GM12878 (cell line): Measurements from ENCODE around the gene CALD1. TPM values are rescaled to one million over a fixed set of nuclear protein-coding genes. Genes with fewer than 3 reads are reported as not detected.

Experiments
- BMI1 ChIP-seq: fragments of 450-650 bp; IDR thresholded peaks from 2 replicates; pipeline ENCODE4 v1.6.1; 2016; ENCODE audit warnings: mild to moderate bottlenecking, moderate library complexity, borderline replicate concordance
- CREB1 ChIP-seq: IDR thresholded peaks from 2 replicates; pipeline ENCODE4 v1.6.1; 2012; ENCODE audit warnings: low read depth, mild to moderate bottlenecking, inconsistent platforms
- GATAD2B ChIP-seq: fragments of 450-650 bp; conservative IDR thresholded peaks from 2 replicates; pipeline ENCODE4 v1.6.1; 2017; ENCODE audit warnings: low read depth, mild to moderate bottlenecking, moderate library complexity
- HDAC6 ChIP-seq: fragments of 200-600 bp; sonication (generic); IDR thresholded peaks from one replicate; pipeline ENCODE4 v1.8.0; 2017; ENCODE audit warnings: antibody characterized with exemption; ENCODE audit not compliant: unreplicated experiment
- IKZF2 ChIP-seq, 2 experiments: fragments of 450-650 bp; IDR thresholded peaks; 2 replicates each; pipeline ENCODE4 v1.6.1; 2017; ENCODE audit warnings: mild to moderate bottlenecking in 2 of 2, moderate library complexity in 2 of 2
- IRF4 ChIP-seq: IDR thresholded peaks from 2 replicates; pipeline ENCODE4 v1.6.1; 2011; ENCODE audit warnings: low read depth, low read length
- MEF2A ChIP-seq: IDR thresholded peaks from 2 replicates; pipeline ENCODE4 v1.6.1; 2011; ENCODE audit warnings: low read depth, mild to moderate bottlenecking, low read length, moderate library complexity; ENCODE audit not compliant: insufficient read depth
- MXI1 ChIP-seq: fragments of 150-350 bp; IDR thresholded peaks from 2 replicates; pipeline ENCODE4 v1.6.1; 2011; ENCODE audit warnings: low read depth, mild to moderate bottlenecking, inconsistent platforms, low read length, improper control_type of control experiment
- NFYA ChIP-seq: IDR thresholded peaks from 2 replicates; pipeline ENCODE4 v1.6.1; 2011; ENCODE audit warnings: low read depth, mild to moderate bottlenecking, low read length, improper control_type of control experiment, borderline replicate concordance
- RAD51 ChIP-seq: fragments of 450-650 bp; IDR thresholded peaks from 2 replicates; pipeline ENCODE4 v1.6.1; 2016; ENCODE audit warnings: moderate library complexity, mild to moderate bottlenecking, inconsistent platforms
- SIN3A ChIP-seq: IDR thresholded peaks from 2 replicates; pipeline ENCODE4 v1.6.1; 2012; ENCODE audit warnings: low read depth, low read length, improper control_type of control experiment
- SMAD1 ChIP-seq: fragments of 450-650 bp; IDR thresholded peaks from 2 replicates; pipeline ENCODE4 v1.6.1; 2018; ENCODE audit warnings: mild to moderate bottlenecking, low read depth; ENCODE audit not compliant: partially characterized antibody
- STAT3 ChIP-seq: IDR thresholded peaks from 2 replicates; pipeline ENCODE4 v1.6.1; 2011; ENCODE audit warnings: low read depth, low read length, improper control_type of control experiment
- ZNF207 ChIP-seq: fragments of 450-650 bp; IDR thresholded peaks from 2 replicates; pipeline ENCODE4 v1.6.1; 2014; ENCODE audit warnings: antibody characterized with exemption, mild to moderate bottlenecking, borderline replicate concordance
- ZNF622 ChIP-seq: fragments of 450-650 bp; IDR thresholded peaks from 2 replicates; pipeline ENCODE4 v1.6.1; 2017; ENCODE audit warnings: mild to moderate bottlenecking, inconsistent platforms
- polyA plus RNA-seq, 11 experiments: library from polyadenylated mRNA; depleted of rRNA in 4 of 11; unstranded in 6 of 11; stranded (reverse) in 5 of 11; fragments of >200 nt; fragmentation: Nextera tagmentation in 4 of 11; fragmentation: Illumina TruSeq in 1 of 11; extraction: Ambion mirVana in 4 of 11; extraction: Trizol in 1 of 11; gene quantifications; 1 replicate in 1 of 11; 2 replicates in 10 of 11; pipeline versions ENCODE4 v1.2.1 to v1.2.3, GENCODE V29; 2011 to 2016; ENCODE audit warnings: inconsistent platforms in 2 of 11, missing spikeins in 2 of 11, low read depth in 1 of 11
- total RNA-seq, 4 experiments: library from RNA; depleted of rRNA in 3 of 4; stranded (reverse); fragments of >200 nt in 3 of 4; fragmentation: Illumina TruSeq in 1 of 4; extraction: Trizol in 1 of 4; gene quantifications; 2 replicates each; pipeline versions ENCODE4 v1.2.1 to v1.2.3, GENCODE V29; 2013 to 2021
- TF ChIP-seq, protein P1 (sequence below): fragments of 450-650 bp; IDR thresholded peaks from 2 replicates; pipeline ENCODE4 v1.6.1; 2017; ENCODE audit warnings: mild to moderate bottlenecking, moderate library complexity
- TF ChIP-seq, protein P2 (sequence below): fragments of 450-650 bp; IDR thresholded peaks from 2 replicates; pipeline ENCODE4 v1.6.1; 2017; ENCODE audit warnings: antibody characterized with exemption, mild to moderate bottlenecking, moderate library complexity
- TF ChIP-seq, protein P3 (sequence below): IDR thresholded peaks from 2 replicates; pipeline ENCODE4 v1.6.1; 2012; ENCODE audit warnings: low read depth, low read length, improper control_type of control experiment
- TF ChIP-seq, protein P4 (sequence below), 3 experiments: IDR thresholded peaks in 2 of 3; conservative IDR thresholded peaks in 1 of 3; 2 replicates each; pipeline ENCODE4 v1.5.1; 2011; ENCODE audit warnings: low read depth in 3 of 3, low read length in 3 of 3, mild to moderate bottlenecking in 3 of 3, control low read depth in 2 of 3, moderate library complexity in 2 of 3, inconsistent platforms in 1 of 3, mixed read lengths in 1 of 3; ENCODE audit not compliant: control insufficient read depth in 2 of 3, insufficient read depth in 1 of 3; ENCODE audit errors: extremely low read depth in 1 of 3

The CALD1 gene
- total and polyA plus RNA-seq, 10 of the 15 experiments (the other 5 are each of a cell fraction or from before 2014, with no cell fraction given): 0.03 to 1.3 (median 0.22) TPM

DNA sequence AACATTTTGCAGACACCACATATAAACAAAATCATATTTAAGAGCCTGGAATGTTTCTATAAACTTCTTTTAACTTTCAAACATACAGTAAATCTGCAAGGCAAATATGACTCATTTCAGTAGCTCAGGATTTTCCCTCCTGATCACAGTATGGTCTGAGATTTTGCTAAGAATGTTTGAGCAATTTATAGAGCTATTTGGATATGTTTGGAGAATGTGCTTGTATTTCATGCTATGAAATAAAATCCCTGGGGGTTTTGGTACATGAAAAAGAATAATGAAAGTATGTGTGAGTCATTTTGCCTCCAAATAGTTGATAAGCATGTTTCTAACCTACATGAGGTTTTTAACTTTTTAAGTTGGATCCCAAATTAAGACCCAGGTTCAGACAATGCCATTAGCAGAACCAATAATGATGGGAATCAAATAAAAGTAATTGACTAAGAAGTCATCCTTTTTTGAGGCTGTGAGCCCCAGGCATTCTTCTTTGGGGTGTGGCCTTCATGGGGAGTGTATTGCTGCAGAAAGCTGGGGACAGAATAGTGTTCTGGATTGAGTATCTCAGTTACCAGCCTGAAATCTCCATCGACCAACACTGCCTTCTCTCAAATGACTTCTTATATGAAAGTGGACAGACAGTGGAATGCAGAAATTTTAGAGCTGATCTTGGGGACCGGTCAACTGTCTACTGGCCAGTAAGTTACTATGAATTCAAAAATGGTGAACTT, 140.8 kb downstream of the CALD1 start (continued):
- TF ChIP-seq MXI1: no peak
- TF ChIP-seq STAT3: no peak
- no peak for TF ChIP-seq CREB1
- no peak for TF ChIP-seq NFYA
- TF ChIP-seq, protein P1, sequence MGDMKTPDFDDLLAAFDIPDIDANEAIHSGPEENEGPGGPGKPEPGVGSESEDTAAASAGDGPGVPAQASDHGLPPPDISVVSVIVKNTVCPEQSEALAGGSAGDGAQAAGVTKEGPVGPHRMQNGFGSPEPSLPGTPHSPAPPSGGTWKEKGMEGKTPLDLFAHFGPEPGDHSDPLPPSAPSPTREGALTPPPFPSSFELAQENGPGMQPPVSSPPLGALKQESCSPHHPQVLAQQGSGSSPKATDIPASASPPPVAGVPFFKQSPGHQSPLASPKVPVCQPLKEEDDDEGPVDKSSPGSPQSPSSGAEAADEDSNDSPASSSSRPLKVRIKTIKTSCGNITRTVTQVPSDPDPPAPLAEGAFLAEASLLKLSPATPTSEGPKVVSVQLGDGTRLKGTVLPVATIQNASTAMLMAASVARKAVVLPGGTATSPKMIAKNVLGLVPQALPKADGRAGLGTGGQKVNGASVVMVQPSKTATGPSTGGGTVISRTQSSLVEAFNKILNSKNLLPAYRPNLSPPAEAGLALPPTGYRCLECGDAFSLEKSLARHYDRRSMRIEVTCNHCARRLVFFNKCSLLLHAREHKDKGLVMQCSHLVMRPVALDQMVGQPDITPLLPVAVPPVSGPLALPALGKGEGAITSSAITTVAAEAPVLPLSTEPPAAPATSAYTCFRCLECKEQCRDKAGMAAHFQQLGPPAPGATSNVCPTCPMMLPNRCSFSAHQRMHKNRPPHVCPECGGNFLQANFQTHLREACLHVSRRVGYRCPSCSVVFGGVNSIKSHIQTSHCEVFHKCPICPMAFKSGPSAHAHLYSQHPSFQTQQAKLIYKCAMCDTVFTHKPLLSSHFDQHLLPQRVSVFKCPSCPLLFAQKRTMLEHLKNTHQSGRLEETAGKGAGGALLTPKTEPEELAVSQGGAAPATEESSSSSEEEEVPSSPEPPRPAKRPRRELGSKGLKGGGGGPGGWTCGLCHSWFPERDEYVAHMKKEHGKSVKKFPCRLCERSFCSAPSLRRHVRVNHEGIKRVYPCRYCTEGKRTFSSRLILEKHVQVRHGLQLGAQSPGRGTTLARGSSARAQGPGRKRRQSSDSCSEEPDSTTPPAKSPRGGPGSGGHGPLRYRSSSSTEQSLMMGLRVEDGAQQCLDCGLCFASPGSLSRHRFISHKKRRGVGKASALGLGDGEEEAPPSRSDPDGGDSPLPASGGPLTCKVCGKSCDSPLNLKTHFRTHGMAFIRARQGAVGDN: no peak
- TF ChIP-seq, protein P2, sequence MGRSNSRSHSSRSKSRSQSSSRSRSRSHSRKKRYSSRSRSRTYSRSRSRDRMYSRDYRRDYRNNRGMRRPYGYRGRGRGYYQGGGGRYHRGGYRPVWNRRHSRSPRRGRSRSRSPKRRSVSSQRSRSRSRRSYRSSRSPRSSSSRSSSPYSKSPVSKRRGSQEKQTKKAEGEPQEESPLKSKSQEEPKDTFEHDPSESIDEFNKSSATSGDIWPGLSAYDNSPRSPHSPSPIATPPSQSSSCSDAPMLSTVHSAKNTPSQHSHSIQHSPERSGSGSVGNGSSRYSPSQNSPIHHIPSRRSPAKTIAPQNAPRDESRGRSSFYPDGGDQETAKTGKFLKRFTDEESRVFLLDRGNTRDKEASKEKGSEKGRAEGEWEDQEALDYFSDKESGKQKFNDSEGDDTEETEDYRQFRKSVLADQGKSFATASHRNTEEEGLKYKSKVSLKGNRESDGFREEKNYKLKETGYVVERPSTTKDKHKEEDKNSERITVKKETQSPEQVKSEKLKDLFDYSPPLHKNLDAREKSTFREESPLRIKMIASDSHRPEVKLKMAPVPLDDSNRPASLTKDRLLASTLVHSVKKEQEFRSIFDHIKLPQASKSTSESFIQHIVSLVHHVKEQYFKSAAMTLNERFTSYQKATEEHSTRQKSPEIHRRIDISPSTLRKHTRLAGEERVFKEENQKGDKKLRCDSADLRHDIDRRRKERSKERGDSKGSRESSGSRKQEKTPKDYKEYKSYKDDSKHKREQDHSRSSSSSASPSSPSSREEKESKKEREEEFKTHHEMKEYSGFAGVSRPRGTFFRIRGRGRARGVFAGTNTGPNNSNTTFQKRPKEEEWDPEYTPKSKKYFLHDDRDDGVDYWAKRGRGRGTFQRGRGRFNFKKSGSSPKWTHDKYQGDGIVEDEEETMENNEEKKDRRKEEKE: no peak
- TF ChIP-seq, protein P3, sequence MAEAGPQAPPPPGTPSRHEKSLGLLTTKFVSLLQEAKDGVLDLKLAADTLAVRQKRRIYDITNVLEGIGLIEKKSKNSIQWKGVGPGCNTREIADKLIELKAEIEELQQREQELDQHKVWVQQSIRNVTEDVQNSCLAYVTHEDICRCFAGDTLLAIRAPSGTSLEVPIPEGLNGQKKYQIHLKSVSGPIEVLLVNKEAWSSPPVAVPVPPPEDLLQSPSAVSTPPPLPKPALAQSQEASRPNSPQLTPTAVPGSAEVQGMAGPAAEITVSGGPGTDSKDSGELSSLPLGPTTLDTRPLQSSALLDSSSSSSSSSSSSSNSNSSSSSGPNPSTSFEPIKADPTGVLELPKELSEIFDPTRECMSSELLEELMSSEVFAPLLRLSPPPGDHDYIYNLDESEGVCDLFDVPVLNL: no peak
- TF ChIP-seq MEF2A: no peak
- TF ChIP-seq GATAD2B: no peak
- no peak for TF ChIP-seq HDAC6
- no peak for TF ChIP-seq ZNF207
- no peak for TF ChIP-seq RAD51
- TF ChIP-seq, protein P4, sequence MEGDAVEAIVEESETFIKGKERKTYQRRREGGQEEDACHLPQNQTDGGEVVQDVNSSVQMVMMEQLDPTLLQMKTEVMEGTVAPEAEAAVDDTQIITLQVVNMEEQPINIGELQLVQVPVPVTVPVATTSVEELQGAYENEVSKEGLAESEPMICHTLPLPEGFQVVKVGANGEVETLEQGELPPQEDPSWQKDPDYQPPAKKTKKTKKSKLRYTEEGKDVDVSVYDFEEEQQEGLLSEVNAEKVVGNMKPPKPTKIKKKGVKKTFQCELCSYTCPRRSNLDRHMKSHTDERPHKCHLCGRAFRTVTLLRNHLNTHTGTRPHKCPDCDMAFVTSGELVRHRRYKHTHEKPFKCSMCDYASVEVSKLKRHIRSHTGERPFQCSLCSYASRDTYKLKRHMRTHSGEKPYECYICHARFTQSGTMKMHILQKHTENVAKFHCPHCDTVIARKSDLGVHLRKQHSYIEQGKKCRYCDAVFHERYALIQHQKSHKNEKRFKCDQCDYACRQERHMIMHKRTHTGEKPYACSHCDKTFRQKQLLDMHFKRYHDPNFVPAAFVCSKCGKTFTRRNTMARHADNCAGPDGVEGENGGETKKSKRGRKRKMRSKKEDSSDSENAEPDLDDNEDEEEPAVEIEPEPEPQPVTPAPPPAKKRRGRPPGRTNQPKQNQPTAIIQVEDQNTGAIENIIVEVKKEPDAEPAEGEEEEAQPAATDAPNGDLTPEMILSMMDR (IDR thresholded peaks at IDR 0.05 in 2 of 3, conservative IDR thresholded peaks at IDR 0.05 in 1 of 3; ENCODE audit: control insufficient read depth in 2 of 3, extremely low read depth in 1 of 3, insufficient read depth in 1 of 3, low read depth in 3 of 3, low read length in 3 of 3): no peak
- no peak for TF ChIP-seq ZNF622
- TF ChIP-seq SMAD1: no peak
- TF ChIP-seq IRF4: peak; percentile 75; the same call in 1 of the 2 replicates
- no peak for TF ChIP-seq SIN3A
- TF ChIP-seq BMI1: peak; percentile 37; the same call in 1 of the 2 replicates
- peak; percentile 76 to 77 for TF ChIP-seq IKZF2 (IDR thresholded peaks at IDR 0.05)
